GM12878 (cell line): Measurements from ENCODE around the gene SENP7. TPM values are rescaled to one million over a fixed set of nuclear protein-coding genes. Genes with fewer than 3 reads are reported as not detected.

Experiments used
- ATF7 ChIP-seq: fragments of 450-650 bp; IDR thresholded peaks from 2 replicates; pipeline ENCODE4 v1.6.1; 2016; ENCODE audit warnings: low read depth, mild to moderate bottlenecking
- BCL3 ChIP-seq: IDR thresholded peaks from 2 replicates; pipeline ENCODE4 v1.6.1; 2011; ENCODE audit warnings: borderline replicate concordance, low read depth, mild to moderate bottlenecking, moderate library complexity, low read length; ENCODE audit not compliant: insufficient read depth, poor library complexity, severe bottlenecking
- CREB1 ChIP-seq: IDR thresholded peaks from 2 replicates; pipeline ENCODE4 v1.6.1; 2012; ENCODE audit warnings: low read depth, mild to moderate bottlenecking, inconsistent platforms
- CREM ChIP-seq: IDR thresholded peaks from 2 replicates; pipeline ENCODE4 v1.6.1; 2014; ENCODE audit warnings: antibody characterized with exemption, low read depth
- EZH2 ChIP-seq: IDR thresholded peaks from 2 replicates; pipeline ENCODE4 v1.6.1; 2012; ENCODE audit warnings: low read depth, mild to moderate bottlenecking, control low read depth, inconsistent platforms, low read length, borderline replicate concordance; ENCODE audit not compliant: control insufficient read depth
- FOXM1 ChIP-seq: IDR thresholded peaks from 2 replicates; pipeline ENCODE4 v1.6.1; 2012; ENCODE audit warnings: low read depth, mild to moderate bottlenecking, inconsistent platforms, low read length, moderate library complexity
- GATAD2B ChIP-seq: fragments of 450-650 bp; conservative IDR thresholded peaks from 2 replicates; pipeline ENCODE4 v1.6.1; 2017; ENCODE audit warnings: low read depth, mild to moderate bottlenecking, moderate library complexity
- IRF3 ChIP-seq: fragments of 450-650 bp; IDR thresholded peaks from 2 replicates; pipeline ENCODE4 v1.6.1; 2014; ENCODE audit warnings: mild to moderate bottlenecking
- IRF4 ChIP-seq: IDR thresholded peaks from 2 replicates; pipeline ENCODE4 v1.6.1; 2011; ENCODE audit warnings: low read depth, low read length
- IRF5 ChIP-seq: fragments of 450-650 bp; IDR thresholded peaks from 2 replicates; pipeline ENCODE4 v1.6.1; 2017; ENCODE audit warnings: borderline replicate concordance
- KAT2A ChIP-seq: conservative IDR thresholded peaks from 2 replicates; pipeline ENCODE4 v1.6.1; 2011; ENCODE audit warnings: low read depth, low read length; ENCODE audit not compliant: control insufficient read depth
- NBN ChIP-seq: fragments of 450-650 bp; IDR thresholded peaks from 2 replicates; pipeline ENCODE4 v1.6.1; 2016
- NR2F1 ChIP-seq: fragments of 450-650 bp; conservative IDR thresholded peaks from 2 replicates; pipeline ENCODE4 v1.6.1; 2017; ENCODE audit warnings: mild to moderate bottlenecking
- PAX5 ChIP-seq: IDR thresholded peaks from 2 replicates; pipeline ENCODE4 v1.6.1; 2011; ENCODE audit warnings: low read depth, low read length, borderline replicate concordance
- PAX8 ChIP-seq: fragments of 450-650 bp; IDR thresholded peaks from 2 replicates; pipeline ENCODE4 v1.6.1; 2017; ENCODE audit warnings: mild to moderate bottlenecking, moderate library complexity
- PML ChIP-seq: IDR thresholded peaks from 2 replicates; pipeline ENCODE4 v1.6.1; 2012; ENCODE audit warnings: low read length, inconsistent platforms
- RB1 ChIP-seq: fragments of 450-650 bp; formaldehyde crosslinking; IDR thresholded peaks from 2 replicates; pipeline ENCODE4 v1.6.1; 2017; ENCODE audit warnings: mild to moderate bottlenecking, borderline replicate concordance
- SKIL ChIP-seq: fragments of 450-650 bp; IDR thresholded peaks from 2 replicates; pipeline ENCODE4 v1.6.1; 2017; ENCODE audit warnings: mild to moderate bottlenecking, low read depth, inconsistent platforms; ENCODE audit not compliant: poor library complexity, severe bottlenecking
- SMARCA5 ChIP-seq: fragments of 450-650 bp; IDR thresholded peaks from 2 replicates; pipeline ENCODE4 v1.6.1; 2017; ENCODE audit warnings: mild to moderate bottlenecking
- SREBF2 ChIP-seq: IDR thresholded peaks from 2 replicates; pipeline ENCODE4 v1.6.1; 2012; ENCODE audit warnings: mild to moderate bottlenecking, low read length
- TCF7 ChIP-seq: IDR thresholded peaks from 2 replicates; pipeline ENCODE4 v1.6.1; 2014; ENCODE audit warnings: antibody characterized with exemption, borderline replicate concordance
- YBX1 ChIP-seq: fragments of 450-650 bp; IDR thresholded peaks from 2 replicates; pipeline ENCODE4 v1.6.1; 2016; ENCODE audit warnings: antibody characterized with exemption
- ZBED1 ChIP-seq: IDR thresholded peaks from 2 replicates; pipeline ENCODE4 v1.6.1; 2016; ENCODE audit warnings: borderline replicate concordance
- ZNF217 ChIP-seq: fragments of 450-650 bp; IDR thresholded peaks from 2 replicates; pipeline ENCODE4 v1.6.1; 2017; ENCODE audit warnings: antibody characterized with exemption, mild to moderate bottlenecking
- ZNF384 ChIP-seq: IDR thresholded peaks from 2 replicates; pipeline ENCODE4 v1.6.1; 2012; ENCODE audit warnings: low read depth, mild to moderate bottlenecking, low read length, improper control_type of control experiment, borderline replicate concordance
- polyA plus RNA-seq, 11 experiments: library from polyadenylated mRNA; depleted of rRNA in 4 of 11; unstranded in 6 of 11; stranded (reverse) in 5 of 11; fragments of >200 nt; fragmentation: Nextera tagmentation in 4 of 11; fragmentation: Illumina TruSeq in 1 of 11; extraction: Ambion mirVana in 4 of 11; extraction: Trizol in 1 of 11; gene quantifications; 1 replicate in 1 of 11; 2 replicates in 10 of 11; pipeline versions ENCODE4 v1.2.1 to v1.2.3, GENCODE V29; 2011 to 2016; ENCODE audit warnings: inconsistent platforms in 2 of 11, missing spikeins in 2 of 11, low read depth in 1 of 11
- total RNA-seq, 4 experiments: library from RNA; depleted of rRNA in 3 of 4; stranded (reverse); fragments of >200 nt in 3 of 4; fragmentation: Illumina TruSeq in 1 of 4; extraction: Trizol in 1 of 4; gene quantifications; 2 replicates each; pipeline versions ENCODE4 v1.2.1 to v1.2.3, GENCODE V29; 2013 to 2021

The SENP7 gene
- total and polyA plus RNA-seq, 10 of the 15 experiments (the other 5 are each of a cell fraction or from before 2014, with no cell fraction given) = 2.6 to 14.7 (median 8.3) TPM

GRCh38 chr3:101303089-101303731, 209.8 kb downstream of the SENP7 start (continued):
- no peak for TF ChIP-seq PAX8
- TF ChIP-seq EZH2 = no peak
- peak; percentile 51; the same call in 1 of the 2 replicates for TF ChIP-seq ZBED1
- no peak for TF ChIP-seq NBN
- TF ChIP-seq IRF5 = no peak
- no peak for TF ChIP-seq ZNF384
- TF ChIP-seq RB1 = no peak
- TF ChIP-seq GATAD2B = no peak
- no peak for TF ChIP-seq KAT2A
- TF ChIP-seq IRF3 = no peak
- peak; percentile 91; the same call in 1 of the 2 replicates for TF ChIP-seq FOXM1
- TF ChIP-seq CREB1 = 0 out of 2 replicates have a peak, but pooled peaks have one; percentile 15
- no peak for TF ChIP-seq ZNF217
- peak; percentile 46 for TF ChIP-seq BCL3
- peak; percentile 82; the same call in 1 of the 2 replicates for TF ChIP-seq IRF4
- TF ChIP-seq TCF7 = no peak
- TF ChIP-seq NR2F1 = no peak
- TF ChIP-seq PML = peak; percentile 77
- TF ChIP-seq PAX5 = no peak
- peak; percentile 67 for TF ChIP-seq SKIL
- peak; percentile 88 for TF ChIP-seq CREM
- TF ChIP-seq ATF7 = peak; percentile 92
- no peak for TF ChIP-seq SREBF2
- no peak for TF ChIP-seq SMARCA5
- no peak for TF ChIP-seq YBX1
